GM12874 (cell line): ENCODE results near the gene GPR183.

Source experiments
- CTCF ChIP-seq: IDR thresholded peaks from 2 replicates; pipeline ENCODE4 v1.5.1; 2011; ENCODE audit warnings: low read depth, mild to moderate bottlenecking, control low read depth, low read length, moderate library complexity; ENCODE audit not compliant: insufficient read depth

Gene GPR183

GRCh38 chr13:99307247-99307646, at the start of gene GPR183:
Gene GPR183 (minus strand): TSS chr13:99307399. CDS start chr13:99296145, 11,254 bp downstream.
- TF ChIP-seq CTCF = no peak

DNA sequence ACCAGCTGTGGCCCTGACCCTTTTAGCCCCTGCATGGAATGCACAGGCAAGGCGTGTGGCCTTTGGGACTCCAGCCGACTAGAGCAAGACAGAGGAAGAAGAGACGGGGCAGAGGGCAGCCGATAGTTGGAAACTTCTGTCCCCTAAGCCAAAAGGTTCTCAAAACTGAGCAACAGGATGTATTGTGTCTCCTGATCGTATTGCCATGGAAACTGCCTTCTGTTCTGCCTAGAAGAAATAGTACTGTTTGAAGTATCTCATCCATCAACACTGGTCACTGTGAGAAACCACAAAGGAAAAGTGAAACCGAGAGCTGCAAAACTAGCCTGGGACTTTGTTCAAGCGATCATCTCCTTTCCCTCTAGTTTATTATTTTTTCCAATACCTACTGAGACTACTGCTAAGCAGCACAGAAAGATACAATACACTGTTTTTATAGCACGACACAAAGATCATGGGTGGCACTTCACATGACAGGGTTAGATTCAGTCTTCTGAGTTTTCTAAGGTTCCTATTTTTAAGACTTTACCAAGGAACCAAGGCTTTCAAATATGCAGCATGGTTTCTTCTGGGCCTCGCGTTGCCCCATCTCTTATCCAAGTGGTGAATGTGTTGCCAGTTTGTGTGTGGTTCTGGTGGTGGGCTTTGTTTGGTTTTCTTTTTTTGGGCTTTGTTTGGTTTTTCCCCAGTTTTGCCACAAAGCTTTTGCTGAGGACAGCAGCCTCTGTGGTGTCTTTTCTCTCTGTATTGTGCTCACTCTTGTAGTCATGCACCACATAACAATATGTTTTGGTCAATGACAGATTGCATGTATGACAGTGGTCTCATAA, 49.3 kb upstream of the GPR183 start:
- no peak for TF ChIP-seq CTCF

DNA sequence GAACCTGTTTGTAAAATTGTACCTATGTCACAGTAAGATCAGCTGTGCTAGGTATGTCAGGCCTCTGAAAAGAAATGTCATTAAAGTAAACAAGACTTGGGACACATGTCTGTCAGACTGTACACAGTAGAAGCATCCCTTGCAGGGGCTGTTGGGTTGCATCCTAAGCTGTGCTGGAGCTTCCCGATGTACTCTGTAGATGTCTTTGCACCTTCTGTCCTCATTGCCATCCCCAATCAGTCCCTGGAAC, 48.7 kb upstream of the GPR183 start:
- TF ChIP-seq CTCF = no peak

GRCh38 chr13:99355267-99356011, 48.2 kb upstream of the GPR183 start:
- TF ChIP-seq CTCF = no peak

- no peak for TF ChIP-seq CTCF
These were observed 47.3 kb upstream of the GPR183 start for GRCh38 chr13:99354371-99354951.

DNA sequence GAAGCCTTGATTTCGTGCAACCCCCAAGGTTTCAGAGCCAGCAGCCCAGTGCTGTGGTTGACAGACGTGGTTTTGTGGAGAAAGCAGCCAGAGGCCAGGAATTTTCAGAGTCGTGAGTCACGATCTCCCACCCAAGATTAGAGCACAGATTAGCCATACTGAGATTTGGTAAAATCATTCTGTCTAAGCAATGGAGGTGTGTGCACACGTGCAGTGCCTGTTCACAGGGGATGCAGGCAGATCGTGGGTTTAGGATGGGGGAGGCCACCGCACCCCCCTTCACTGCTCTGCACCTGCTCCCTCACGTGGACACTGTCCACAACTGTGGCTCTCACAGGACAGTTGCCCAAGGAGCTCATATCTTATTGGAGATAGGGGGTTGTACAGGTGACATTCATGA, 46.6 kb upstream of the GPR183 start:
- TF ChIP-seq CTCF = no peak

- no peak for TF ChIP-seq CTCF
These were observed 46.0 kb upstream of the GPR183 start for GRCh38 chr13:99353246-99353600.
